HFF-Myc (cell line): ENCODE measurements around the gene NT5DC3.

Experiments
- DNase-seq: peaks from one replicate; pipeline ENCODE4 v3.0.0-alpha.2; 2011; ENCODE audit warnings: low read depth; ENCODE audit errors: extremely low read depth
- H3K4me3 ChIP-seq: replicated peaks from 2 replicates; pipeline ENCODE4 v1.5.1; 2011; ENCODE audit warnings: low read depth, mild to moderate bottlenecking, control low read depth, low read length
- CTCF ChIP-seq: IDR thresholded peaks from 2 replicates; pipeline ENCODE4 v1.5.1; 2012; ENCODE audit warnings: mild to moderate bottlenecking, low read depth, low read length, control low read depth; ENCODE audit errors: missing control alignments

Gene NT5DC3

GRCh38 chr12:103768467-103769123, 72.4 kb downstream of the NT5DC3 start:
- H3K4me3 ChIP-seq, result no peak overlapping the region
- DNase-seq, result no peak
- TF ChIP-seq CTCF, result no peak

- no peak for DNase-seq
These were observed 75.0 kb downstream of the NT5DC3 start for GRCh38 chr12:103766028-103766427.

GRCh38 chr12:103765322-103765721, 75.7 kb downstream of the NT5DC3 start:
- H3K4me3 ChIP-seq, result no peak overlapping the region
- TF ChIP-seq CTCF, result no peak
- no peak for DNase-seq

More at GRCh38 chr12:103766028-103766427, 75.0 kb downstream of the NT5DC3 start:
- no peak overlapping the region for H3K4me3 ChIP-seq
- no peak for TF ChIP-seq CTCF

GRCh38 chr12:103762473-103762872, 78.6 kb downstream of the NT5DC3 start:
- DNase-seq, result no peak

GRCh38 chr12:103758310-103759089, 82.5 kb downstream of the NT5DC3 start:
- no peak overlapping the region for H3K4me3 ChIP-seq
- DNase-seq, result no peak
- no peak for TF ChIP-seq CTCF

More at GRCh38 chr12:103762473-103762872, 78.6 kb downstream of the NT5DC3 start:
- H3K4me3 ChIP-seq, result no peak overlapping the region
- TF ChIP-seq CTCF, result no peak

- no peak for TF ChIP-seq CTCF
- DNase-seq, result no peak
- no peak overlapping the region for H3K4me3 ChIP-seq
These were observed 83.8 kb downstream of the NT5DC3 start for GRCh38 chr12:103757248-103757647.
